Mesenchymal stem cell (in vitro differentiated cells and primary cell): ENCODE measurements around the gene CAST.

Experiments used
- DNase-seq: peaks from one replicate; pipeline ENCODE4 v3.0.0-alpha.2; 2013
- H2AFZ ChIP-seq: one replicate; pipeline ENCODE4 v1.6.1; 2013; ENCODE audit warnings: low read depth, mild to moderate bottlenecking, control low read depth, inconsistent platforms, low read length, moderate library complexity
- H2AK5ac ChIP-seq: 2 replicates; pipeline ENCODE4 v1.6.1; 2013; ENCODE audit warnings: low read length, moderate library complexity, mild to moderate bottlenecking, inconsistent platforms; ENCODE audit not compliant: severe bottlenecking
- H2BK120ac ChIP-seq: one replicate; pipeline ENCODE4 v1.6.1; 2013; ENCODE audit warnings: low read depth, mild to moderate bottlenecking, inconsistent platforms, low read length, moderate library complexity
- H2BK12ac ChIP-seq, 2 experiments: one replicate each; pipeline ENCODE4 v1.6.1; 2013; ENCODE audit warnings: inconsistent platforms in 2 of 2, low read length in 2 of 2, mild to moderate bottlenecking in 2 of 2, moderate library complexity in 2 of 2, control low read depth in 1 of 2
- H2BK15ac ChIP-seq: one replicate; pipeline ENCODE4 v1.6.1; 2013; ENCODE audit warnings: mild to moderate bottlenecking, low read depth, inconsistent platforms; ENCODE audit not compliant: poor library complexity, severe bottlenecking
- H2BK5ac ChIP-seq: 2 replicates; pipeline ENCODE4 v1.6.1; 2013; ENCODE audit warnings: low read depth, mild to moderate bottlenecking, low read length, control low read depth, inconsistent platforms; ENCODE audit not compliant: poor library complexity, severe bottlenecking
- H3K14ac ChIP-seq, 2 experiments: one replicate each; pipeline ENCODE4 v1.6.1; 2013; ENCODE audit warnings: inconsistent platforms in 2 of 2, low read length in 2 of 2, control low read depth in 1 of 2, mild to moderate bottlenecking in 1 of 2, moderate library complexity in 1 of 2
- H3K18ac ChIP-seq, 2 experiments: one replicate each; pipeline ENCODE4 v1.6.1; 2013; ENCODE audit warnings: inconsistent platforms in 2 of 2, low read length in 2 of 2, control low read depth in 1 of 2, low read depth in 1 of 2, mild to moderate bottlenecking in 1 of 2
- H3K23ac ChIP-seq, 2 experiments: one replicate each; pipeline ENCODE4 v1.6.1; 2013; ENCODE audit warnings: inconsistent platforms in 2 of 2, low read length in 2 of 2, mild to moderate bottlenecking in 2 of 2, moderate library complexity in 2 of 2, control low read depth in 1 of 2
- H3K27ac ChIP-seq: 2 replicates; pipeline ENCODE4 v1.5.1; 2013; ENCODE audit warnings: mild to moderate bottlenecking, moderate library complexity, low read length, control low read depth, inconsistent platforms; ENCODE audit not compliant: poor library complexity, severe bottlenecking
- H3K27me3 ChIP-seq, 2 experiments: 2 replicates each; pipeline versions ENCODE4 v1.6.1 to v1.7.0; 2013; ENCODE audit warnings: low read length in 2 of 2, mild to moderate bottlenecking in 2 of 2, moderate library complexity in 2 of 2, control low read depth in 1 of 2, inconsistent platforms in 1 of 2; ENCODE audit not compliant: control insufficient read depth in 1 of 2, insufficient read depth in 1 of 2
- H3K36me3 ChIP-seq, 2 experiments: 2 replicates each; pipeline versions ENCODE4 v1.6.1 to v1.7.0; 2013; ENCODE audit warnings: low read length in 2 of 2, control low read depth in 1 of 2, inconsistent platforms in 1 of 2, low read depth in 1 of 2, mild to moderate bottlenecking in 1 of 2; ENCODE audit not compliant: insufficient read depth in 2 of 2, control insufficient read depth in 1 of 2
- H3K4ac ChIP-seq, 2 experiments: one replicate each; pipeline ENCODE4 v1.6.1; 2013; ENCODE audit warnings: inconsistent platforms in 2 of 2, low read length in 2 of 2, mild to moderate bottlenecking in 2 of 2, moderate library complexity in 2 of 2, control low read depth in 1 of 2, low read depth in 1 of 2
- H3K4me1 ChIP-seq: 2 replicates; pipeline ENCODE4 v1.6.1; 2013; ENCODE audit warnings: low read depth, low read length, control low read depth; ENCODE audit not compliant: control insufficient read depth, insufficient read depth
- H3K4me2 ChIP-seq: 2 replicates; pipeline ENCODE4 v1.6.1; 2013; ENCODE audit warnings: low read length, mild to moderate bottlenecking, inconsistent platforms; ENCODE audit not compliant: poor library complexity, severe bottlenecking
- H3K4me3 ChIP-seq, 2 experiments: 2 replicates each; pipeline versions ENCODE4 v1.5.1 to v1.7.0; 2013; ENCODE audit warnings: low read length in 2 of 2, mild to moderate bottlenecking in 2 of 2, control low read depth in 1 of 2, low read depth in 1 of 2; ENCODE audit not compliant: insufficient read depth in 1 of 2
- H3K79me1 ChIP-seq: replicated peaks from 2 replicates; pipeline ENCODE4 v1.6.1; 2013; ENCODE audit warnings: mild to moderate bottlenecking, control low read depth, low read length, inconsistent platforms; ENCODE audit not compliant: poor library complexity, severe bottlenecking
- H3K9ac ChIP-seq: 2 replicates; pipeline ENCODE4 v1.7.0; 2013; ENCODE audit warnings: mild to moderate bottlenecking, low read length, moderate library complexity
- H3K9me3 ChIP-seq: 2 replicates; pipeline ENCODE4 v1.7.0; 2013; ENCODE audit warnings: mild to moderate bottlenecking, low read length; ENCODE audit not compliant: control insufficient read depth
- H4K8ac ChIP-seq: one replicate; pipeline ENCODE4 v1.6.1; 2013; ENCODE audit warnings: inconsistent platforms, mild to moderate bottlenecking, low read length, moderate library complexity
- H4K91ac ChIP-seq: one replicate; pipeline ENCODE4 v1.6.1; 2013; ENCODE audit warnings: mild to moderate bottlenecking, low read length, inconsistent platforms
- WGBS: methylation state at CpG from one replicate; pipeline ENCODE4 v1.1.7; 2013; ENCODE audit warnings: mixed read lengths; 5-methylcytosine and 5-hydroxymethylcytosine counted together

Gene CAST

DNA sequence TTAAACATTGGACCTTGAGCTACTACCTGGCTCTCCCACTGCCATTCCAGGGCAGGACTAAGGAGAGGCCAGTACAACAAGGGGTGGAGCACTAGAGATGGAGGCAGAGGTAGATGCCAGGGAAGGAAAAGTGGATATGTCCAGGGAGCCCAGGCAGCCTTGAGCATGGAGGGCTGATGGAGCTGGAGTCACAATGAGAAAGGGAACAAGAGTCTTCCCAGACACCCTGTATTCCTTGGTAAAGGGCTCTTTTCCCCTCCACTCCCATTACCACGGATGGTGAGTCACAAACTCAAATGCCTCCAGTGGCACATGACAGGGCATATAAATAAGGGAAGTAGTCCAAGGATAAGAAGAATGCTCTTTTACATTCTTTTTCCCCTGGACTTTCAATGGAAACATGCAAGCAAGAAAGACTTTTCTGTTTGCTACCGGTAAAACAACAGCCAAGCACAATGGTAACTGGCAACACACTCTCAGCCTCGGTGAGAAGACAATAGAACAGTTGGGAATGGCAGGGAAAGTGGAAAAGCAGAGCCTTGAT, 128.9 kb downstream of the CAST start:
- H2AFZ ChIP-seq: peak overlapping the region; percentile 3
- H3K36me3 ChIP-seq: peaks cover 3 to 67% of the 10 kb centered on the region in 2 experiments
- peak overlapping the region in 1 of 2 experiments; percentile 50 for H3K14ac ChIP-seq
- peaks cover 5% of the 10 kb centered on the region for H3K79me1 ChIP-seq
- H4K91ac ChIP-seq: peak overlapping the region; percentile 70
- H3K4ac ChIP-seq: peak overlapping the region in 1 of 2 experiments; percentile 34
- H3K9me3 ChIP-seq: peaks cover 5% of the 10 kb centered on the region
- no peak overlapping the region for H3K4me2 ChIP-seq
- H2AK5ac ChIP-seq: peak overlapping the region; percentile 76
- no peak overlapping the region for H2BK5ac ChIP-seq
- peak overlapping the region; percentile 44 to 80 for H3K18ac ChIP-seq
- H3K23ac ChIP-seq: no peak overlapping the region
- H3K4me1 ChIP-seq: peaks cover 4% of the 10 kb centered on the region
- H2BK15ac ChIP-seq: no peak overlapping the region
- WGBS: 36% methylated on average over 3 of the region's 3 CpGs
- no peak overlapping the region for H3K9ac ChIP-seq
- H3K27me3 ChIP-seq: no peaks in the 10 kb centered on the region
- peak overlapping the region; percentile 2 for H3K27ac ChIP-seq
- no peak overlapping the region for H3K4me3 ChIP-seq
- peak overlapping the region in 1 of 2 experiments; percentile 17 for H2BK12ac ChIP-seq
- peak; percentile 65 for DNase-seq
- peak overlapping the region; percentile 87 for H4K8ac ChIP-seq
- H2BK120ac ChIP-seq: peak overlapping the region; percentile 45

- peaks cover 12 to 76% of the 10 kb centered on the region in 2 experiments for H3K36me3 ChIP-seq
- H3K4me2 ChIP-seq: no peak overlapping the region
- H3K4me3 ChIP-seq: no peak overlapping the region
- H2BK15ac ChIP-seq: no peak overlapping the region
- H3K27me3 ChIP-seq: no peaks in the 10 kb centered on the region
- H3K27ac ChIP-seq: no peak overlapping the region
- H3K79me1 ChIP-seq: peaks cover 10% of the 10 kb centered on the region
- no peak overlapping the region for H3K23ac ChIP-seq
- H2AFZ ChIP-seq: no peak overlapping the region
- no peak overlapping the region for H3K4ac ChIP-seq
- no peak overlapping the region for H3K14ac ChIP-seq
- 94% methylated on average over 2 of the region's 3 CpGs for WGBS
- peaks cover 12% of the 10 kb centered on the region for H3K9me3 ChIP-seq
- no peak overlapping the region for H2BK120ac ChIP-seq
- no peak overlapping the region for H3K18ac ChIP-seq
- no peak overlapping the region for H4K91ac ChIP-seq
- no peak overlapping the region for H2BK12ac ChIP-seq
- no peak overlapping the region for H2AK5ac ChIP-seq
- no peak for DNase-seq
- H3K4me1 ChIP-seq: peaks cover 4% of the 10 kb centered on the region
- no peak overlapping the region for H4K8ac ChIP-seq
- no peak overlapping the region for H3K9ac ChIP-seq
- H2BK5ac ChIP-seq: no peak overlapping the region
These were observed 132.6 kb downstream of the CAST start for GRCh38 chr5:96794757-96795156.

GRCh38 chr5:96795626-96796025, 133.4 kb downstream of the CAST start:
- Histone ChIP-seq H3K23ac (no peak overlapping the region), H3K4me1 (peaks cover 4% of the 10 kb centered on the region)
- DNase-seq: no peak

DNA sequence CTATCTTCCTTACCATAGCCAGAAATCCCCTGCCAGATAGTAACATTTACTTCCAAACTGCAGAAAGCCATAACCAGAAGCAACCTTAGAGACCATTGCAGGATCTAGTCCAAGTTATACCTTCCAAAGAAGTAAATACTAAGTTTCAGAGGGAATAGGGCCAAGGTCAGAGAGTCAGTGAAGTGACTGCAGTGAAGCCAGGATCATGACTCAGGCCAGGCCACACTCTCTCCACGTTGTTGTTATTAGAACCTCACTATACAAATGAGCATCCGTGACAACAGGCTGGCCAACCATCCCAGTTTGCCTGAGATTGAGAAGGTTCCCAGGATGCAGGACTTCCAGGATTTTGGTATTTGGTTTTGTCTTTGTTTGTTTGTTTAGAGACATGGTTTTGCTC, 134.3 kb downstream of the CAST start:
- Histone ChIP-seq H4K91ac (no peak overlapping the region), H3K14ac (no peak overlapping the region), H2BK15ac (no peak overlapping the region), H2BK12ac (no peak overlapping the region), H3K4me3 (no peak overlapping the region), H3K36me3 (peaks cover 12 to 79% of the 10 kb centered on the region in 2 experiments), H3K4me1 (no peaks in the 10 kb centered on the region), H2AK5ac (no peak overlapping the region), H3K18ac (no peak overlapping the region), H2BK5ac (no peak overlapping the region), H2AFZ (no peak overlapping the region), H3K27ac (no peak overlapping the region), H3K4ac (no peak overlapping the region), H3K27me3 (no peaks in the 10 kb centered on the region), H3K79me1 (peaks cover 12% of the 10 kb centered on the region), H4K8ac (no peak overlapping the region), H2BK120ac (no peak overlapping the region), H3K9ac (no peak overlapping the region), H3K23ac (no peak overlapping the region), H3K4me2 (no peak overlapping the region), H3K9me3 (peaks cover 12% of the 10 kb centered on the region)
- DNase-seq: no peak
- WGBS: 100% methylated on average over 2 of the region's 2 CpGs

More at GRCh38 chr5:96795626-96796025, 133.4 kb downstream of the CAST start:
- no peak overlapping the region for H3K4me3 ChIP-seq
- H2BK15ac ChIP-seq: no peak overlapping the region
- no peak overlapping the region for H2BK120ac ChIP-seq
- no peak overlapping the region for H3K18ac ChIP-seq
- no peak overlapping the region for H2AK5ac ChIP-seq
- H2AFZ ChIP-seq: no peak overlapping the region
- H4K91ac ChIP-seq: no peak overlapping the region
- H3K36me3 ChIP-seq: peaks cover 12 to 76% of the 10 kb centered on the region in 2 experiments
- no peak overlapping the region for H2BK5ac ChIP-seq
- H3K79me1 ChIP-seq: peaks cover 10% of the 10 kb centered on the region
- no peak overlapping the region for H3K4me2 ChIP-seq
- H3K27ac ChIP-seq: no peak overlapping the region
- 100% methylated on average over 1 of the region's 2 CpGs for WGBS
- H3K4ac ChIP-seq: no peak overlapping the region
- H2BK12ac ChIP-seq: no peak overlapping the region
- H4K8ac ChIP-seq: no peak overlapping the region
- H3K9ac ChIP-seq: no peak overlapping the region
- no peak overlapping the region for H3K14ac ChIP-seq
- peaks cover 12% of the 10 kb centered on the region for H3K9me3 ChIP-seq
- no peaks in the 10 kb centered on the region for H3K27me3 ChIP-seq
